Measurements from ENCODE around the gene BTBD6.

The BTBD6 gene

DNA sequence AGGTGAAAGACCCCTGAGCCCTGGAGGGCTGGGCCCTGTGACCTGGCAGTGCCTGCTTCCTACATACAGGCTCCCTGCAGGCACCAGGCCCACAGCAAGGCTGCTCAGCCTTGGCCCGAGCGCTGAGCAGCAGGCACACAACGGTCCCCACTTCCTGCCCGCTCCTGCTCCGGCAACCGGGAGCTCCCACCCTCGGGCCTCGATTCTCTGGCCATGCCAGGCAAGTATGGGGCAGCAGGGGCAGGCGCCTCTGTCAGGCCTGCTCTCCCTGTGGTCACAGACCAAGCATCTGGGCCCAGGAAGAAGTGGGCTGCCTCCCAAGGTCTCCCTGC is 36.6 kb upstream of the BTBD6 start:
- Histone ChIP-seq H3K27ac (no peak overlapping the region), H4K20me1 (ENCODE audit: insufficient read depth) (no peaks in the 10 kb centered on the region), H3K36me3 (ENCODE audit: insufficient read depth) (no peaks in the 10 kb centered on the region), H3K4me3 (IDR thresholded peaks at IDR 0.05; ENCODE audit: insufficient read depth, low read depth, low read length) (no peak overlapping the region), H3K79me2 (ENCODE audit: insufficient read depth, low read depth) (no peaks in the 10 kb centered on the region), H3K4me2 (no peak overlapping the region), H3K27me3 (ENCODE audit: insufficient read depth, low read depth) (no peaks in the 10 kb centered on the region), H3K4me1 (ENCODE audit: low read depth, poor library complexity, severe bottlenecking) (no peaks in the 10 kb centered on the region), H2AFZ (ENCODE audit: low read depth) (no peak overlapping the region), H3K9ac (no peak overlapping the region)
- TF ChIP-seq, protein P1, sequence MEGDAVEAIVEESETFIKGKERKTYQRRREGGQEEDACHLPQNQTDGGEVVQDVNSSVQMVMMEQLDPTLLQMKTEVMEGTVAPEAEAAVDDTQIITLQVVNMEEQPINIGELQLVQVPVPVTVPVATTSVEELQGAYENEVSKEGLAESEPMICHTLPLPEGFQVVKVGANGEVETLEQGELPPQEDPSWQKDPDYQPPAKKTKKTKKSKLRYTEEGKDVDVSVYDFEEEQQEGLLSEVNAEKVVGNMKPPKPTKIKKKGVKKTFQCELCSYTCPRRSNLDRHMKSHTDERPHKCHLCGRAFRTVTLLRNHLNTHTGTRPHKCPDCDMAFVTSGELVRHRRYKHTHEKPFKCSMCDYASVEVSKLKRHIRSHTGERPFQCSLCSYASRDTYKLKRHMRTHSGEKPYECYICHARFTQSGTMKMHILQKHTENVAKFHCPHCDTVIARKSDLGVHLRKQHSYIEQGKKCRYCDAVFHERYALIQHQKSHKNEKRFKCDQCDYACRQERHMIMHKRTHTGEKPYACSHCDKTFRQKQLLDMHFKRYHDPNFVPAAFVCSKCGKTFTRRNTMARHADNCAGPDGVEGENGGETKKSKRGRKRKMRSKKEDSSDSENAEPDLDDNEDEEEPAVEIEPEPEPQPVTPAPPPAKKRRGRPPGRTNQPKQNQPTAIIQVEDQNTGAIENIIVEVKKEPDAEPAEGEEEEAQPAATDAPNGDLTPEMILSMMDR (conservative IDR thresholded peaks at IDR 0.05; ENCODE audit: low read depth, low read length): no peak

DNA sequence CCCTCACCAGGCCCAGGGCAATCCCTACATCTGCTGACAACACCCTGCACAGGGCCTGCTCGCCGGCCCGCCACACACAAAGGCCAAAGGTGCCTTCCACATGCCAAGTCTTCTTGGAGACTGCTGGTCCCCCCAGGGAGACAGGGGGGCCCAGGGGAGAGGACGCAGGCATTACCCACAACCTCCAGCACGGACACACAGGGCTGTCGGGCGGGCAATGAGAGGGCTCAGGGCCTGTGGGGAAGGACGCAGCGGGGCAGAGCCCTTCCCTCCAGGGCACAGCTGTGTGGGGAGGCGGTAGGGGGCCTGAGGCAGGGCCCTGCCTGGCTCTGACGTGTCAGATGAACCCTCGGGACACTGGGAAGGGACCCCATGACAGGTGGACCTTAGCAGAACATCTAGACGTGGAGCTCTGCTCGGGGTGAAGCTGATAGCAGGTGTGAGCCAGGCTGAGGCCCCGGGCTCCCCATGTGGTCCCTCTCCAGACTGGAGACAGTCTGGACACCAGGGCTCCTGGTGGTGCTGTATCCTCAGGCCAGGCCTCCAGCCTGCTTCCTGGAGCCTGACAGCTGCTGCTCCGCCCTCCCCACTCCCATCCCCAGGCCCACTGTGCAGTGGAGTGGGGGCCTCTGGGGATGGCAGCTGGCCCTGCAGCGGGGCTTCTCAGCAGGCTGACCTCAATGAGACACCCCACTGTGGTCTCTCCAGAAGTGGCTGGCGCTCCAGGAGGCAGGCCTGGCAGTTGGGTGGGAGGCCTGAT is 35.6 kb upstream of the BTBD6 start:
- H3K4me2 ChIP-seq: no peak overlapping the region
- H2AFZ ChIP-seq (ENCODE audit: low read depth): no peak overlapping the region
- H3K9ac ChIP-seq: no peak overlapping the region
- no peak overlapping the region for H3K4me3 ChIP-seq (IDR thresholded peaks at IDR 0.05; ENCODE audit: insufficient read depth, low read depth, low read length)
- H4K20me1 ChIP-seq (ENCODE audit: insufficient read depth): no peaks in the 10 kb centered on the region
- no peaks in the 10 kb centered on the region for H3K27me3 ChIP-seq (ENCODE audit: insufficient read depth, low read depth)
- H3K4me1 ChIP-seq (ENCODE audit: low read depth, poor library complexity, severe bottlenecking): no peaks in the 10 kb centered on the region
- no peak overlapping the region for H3K27ac ChIP-seq
- H3K79me2 ChIP-seq (ENCODE audit: insufficient read depth, low read depth): no peaks in the 10 kb centered on the region
- TF ChIP-seq, protein P1 (conservative IDR thresholded peaks at IDR 0.05; ENCODE audit: low read depth, low read length): no peak
- no peaks in the 10 kb centered on the region for H3K36me3 ChIP-seq (ENCODE audit: insufficient read depth)

DNA sequence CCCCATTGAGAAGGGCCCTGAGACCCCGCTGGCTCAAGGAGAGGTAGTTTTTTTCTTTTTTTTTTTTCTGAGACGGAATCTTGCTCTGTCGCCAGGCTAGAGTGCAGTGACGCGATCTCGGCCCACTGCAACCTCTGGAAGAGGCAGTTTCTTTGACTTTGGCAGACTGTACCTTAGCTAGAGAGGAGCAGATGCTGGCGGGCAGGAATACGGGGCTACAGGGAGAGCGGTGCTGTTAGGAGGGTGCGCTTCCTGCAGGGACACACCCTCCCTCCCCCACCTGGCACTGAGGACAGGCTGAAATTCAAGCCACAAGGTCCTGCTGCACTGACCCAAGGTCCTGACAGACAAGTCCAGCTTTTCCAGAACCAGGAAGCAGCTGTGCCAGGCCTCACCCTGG is 35.0 kb upstream of the BTBD6 start:
- no peaks in the 10 kb centered on the region for H3K79me2 ChIP-seq (ENCODE audit: insufficient read depth, low read depth)
- no peaks in the 10 kb centered on the region for H3K4me1 ChIP-seq (ENCODE audit: low read depth, poor library complexity, severe bottlenecking)
- no peak overlapping the region for H2AFZ ChIP-seq (ENCODE audit: low read depth)
- no peak overlapping the region for H3K27ac ChIP-seq
- no peaks in the 10 kb centered on the region for H3K36me3 ChIP-seq (ENCODE audit: insufficient read depth)
- H3K9ac ChIP-seq: no peak overlapping the region
- TF ChIP-seq, protein P1 (conservative IDR thresholded peaks at IDR 0.05; ENCODE audit: low read depth, low read length): no peak
- H3K4me2 ChIP-seq: no peak overlapping the region
- H3K4me3 ChIP-seq (IDR thresholded peaks at IDR 0.05; ENCODE audit: insufficient read depth, low read depth, low read length): no peak overlapping the region
- no peaks in the 10 kb centered on the region for H4K20me1 ChIP-seq (ENCODE audit: insufficient read depth)
- no peaks in the 10 kb centered on the region for H3K27me3 ChIP-seq (ENCODE audit: insufficient read depth, low read depth)

DNA sequence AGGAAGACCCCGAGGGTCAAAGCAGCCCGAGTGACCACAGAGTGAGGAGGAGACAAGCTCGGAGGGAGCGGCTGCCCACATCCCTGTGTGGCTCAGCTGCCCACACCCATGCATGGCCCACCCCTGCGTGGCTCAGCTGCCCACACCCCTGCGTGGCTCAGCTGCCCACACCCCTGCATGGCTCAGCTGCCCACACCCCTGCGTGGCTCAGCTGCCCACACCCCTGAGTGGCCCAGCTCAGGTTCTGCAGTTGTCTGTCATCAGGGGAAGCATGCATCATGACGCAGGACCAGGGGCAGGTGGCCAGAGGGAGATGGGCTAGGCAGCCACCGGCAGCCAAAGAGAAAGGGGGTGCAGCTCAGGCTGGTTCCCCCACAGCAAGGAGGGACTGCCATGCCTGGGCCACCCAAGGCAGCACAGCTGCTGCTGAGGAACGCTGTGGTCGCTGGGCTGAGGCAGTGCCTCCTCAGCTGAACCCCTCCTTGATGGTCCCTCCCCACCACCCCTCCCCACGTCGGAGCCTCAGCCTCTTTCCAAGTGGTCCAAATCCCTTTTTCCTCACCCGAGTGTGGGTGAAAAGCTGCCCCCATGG is 33.9 kb upstream of the BTBD6 start:
- no peak overlapping the region for H3K27ac ChIP-seq
- H3K36me3 ChIP-seq (ENCODE audit: insufficient read depth): no peaks in the 10 kb centered on the region

More for the DNA sequence above, 33.9 kb upstream of the BTBD6 start:
- Histone ChIP-seq H4K20me1 (ENCODE audit: insufficient read depth) (no peaks in the 10 kb centered on the region), H3K4me1 (ENCODE audit: low read depth, poor library complexity, severe bottlenecking) (no peaks in the 10 kb centered on the region), H3K79me2 (ENCODE audit: insufficient read depth, low read depth) (no peaks in the 10 kb centered on the region), H3K27me3 (ENCODE audit: insufficient read depth, low read depth) (no peaks in the 10 kb centered on the region), H3K4me2 (no peak overlapping the region), H3K4me3 (IDR thresholded peaks at IDR 0.05; ENCODE audit: insufficient read depth, low read depth, low read length) (no peak overlapping the region), H2AFZ (ENCODE audit: low read depth) (no peak overlapping the region), H3K9ac (no peak overlapping the region)
- TF ChIP-seq, protein P1 (conservative IDR thresholded peaks at IDR 0.05; ENCODE audit: low read depth, low read length): no peak
